ENCODE data around the gene HS2ST1. TPM values are rescaled to one million over a fixed set of nuclear protein-coding genes. Genes with fewer than 3 reads are reported as not detected.

The HS2ST1 gene
- total RNA-seq, 1 experiment from 2014 or later: 35.0 TPM

GRCh38 chr1:86938450-86938849 lies 24.0 kb downstream of the HS2ST1 start:
- H3F3A ChIP-seq (ENCODE audit: insufficient read depth, low read depth): no peaks in the 10 kb centered on the region
- H3K4me2 ChIP-seq: no peak overlapping the region
- no peak for TF ChIP-seq EZH2 (IDR thresholded peaks at IDR 0.05; ENCODE audit: low read depth)
- TF ChIP-seq, protein P1, sequence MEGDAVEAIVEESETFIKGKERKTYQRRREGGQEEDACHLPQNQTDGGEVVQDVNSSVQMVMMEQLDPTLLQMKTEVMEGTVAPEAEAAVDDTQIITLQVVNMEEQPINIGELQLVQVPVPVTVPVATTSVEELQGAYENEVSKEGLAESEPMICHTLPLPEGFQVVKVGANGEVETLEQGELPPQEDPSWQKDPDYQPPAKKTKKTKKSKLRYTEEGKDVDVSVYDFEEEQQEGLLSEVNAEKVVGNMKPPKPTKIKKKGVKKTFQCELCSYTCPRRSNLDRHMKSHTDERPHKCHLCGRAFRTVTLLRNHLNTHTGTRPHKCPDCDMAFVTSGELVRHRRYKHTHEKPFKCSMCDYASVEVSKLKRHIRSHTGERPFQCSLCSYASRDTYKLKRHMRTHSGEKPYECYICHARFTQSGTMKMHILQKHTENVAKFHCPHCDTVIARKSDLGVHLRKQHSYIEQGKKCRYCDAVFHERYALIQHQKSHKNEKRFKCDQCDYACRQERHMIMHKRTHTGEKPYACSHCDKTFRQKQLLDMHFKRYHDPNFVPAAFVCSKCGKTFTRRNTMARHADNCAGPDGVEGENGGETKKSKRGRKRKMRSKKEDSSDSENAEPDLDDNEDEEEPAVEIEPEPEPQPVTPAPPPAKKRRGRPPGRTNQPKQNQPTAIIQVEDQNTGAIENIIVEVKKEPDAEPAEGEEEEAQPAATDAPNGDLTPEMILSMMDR (conservative IDR thresholded peaks at IDR 0.05): no peak
- no peak overlapping the region for H3K4me3 ChIP-seq
- H3K36me3 ChIP-seq (ENCODE audit: low read depth): no peaks in the 10 kb centered on the region
- H3K4me1 ChIP-seq (replicated peaks; ENCODE audit: insufficient read depth): peaks cover 8% of the 10 kb centered on the region; the same call in 1 of the 2 replicates
- POLR2A ChIA-PET (ENCODE audit: unreplicated experiment): interaction anchor here (0.6 kb wide), 1 partner anchor 24 kb away, joined by 3 read pairs; the partner anchor contains the start of genes HS2ST1 and SELENOF
- no peaks in the 10 kb centered on the region for H3K9me3 ChIP-seq (ENCODE audit: insufficient read depth, low read depth)
- no peak overlapping the region for H2AFZ ChIP-seq
- no peak overlapping the region for H3K27ac ChIP-seq
- no peaks in the 10 kb centered on the region for H3K27me3 ChIP-seq (ENCODE audit: insufficient read depth, low read depth)
- no peaks in the 10 kb centered on the region for H3K9me2 ChIP-seq (ENCODE audit: insufficient read depth)
- H4K20me1 ChIP-seq (ENCODE audit: insufficient read depth): no peaks in the 10 kb centered on the region
- CTCF ChIA-PET: no interaction called here
- DNase-seq: no peak
- intact Hi-C loops (cut with micrococcal nuclease; ENCODE audit: unreplicated experiment): no loop called here
- peaks cover 28% of the 10 kb centered on the region for H3K79me2 ChIP-seq (ENCODE audit: low read depth)
- BruUV-seq (replicated peaks): no TSS peak

DNA sequence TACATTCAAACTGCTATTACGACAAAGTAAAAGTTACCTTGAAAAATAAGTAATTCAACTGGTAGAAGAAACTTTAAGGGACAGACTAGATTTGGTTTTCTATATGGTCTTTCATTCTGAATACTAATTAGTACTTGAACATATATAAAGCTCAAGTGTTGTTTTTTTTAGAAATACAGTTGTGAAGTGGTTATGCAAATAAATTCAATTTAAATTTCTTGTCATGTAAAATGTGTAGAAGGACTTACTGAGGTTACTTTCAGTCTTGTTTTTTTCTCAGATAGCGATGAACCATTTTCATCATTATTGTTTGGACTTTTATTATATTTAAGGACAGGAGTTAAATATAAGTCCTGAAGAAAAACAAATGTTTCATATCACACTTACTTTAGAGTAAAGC lies 24.4 kb downstream of the HS2ST1 start:
- H3F3A ChIP-seq (ENCODE audit: insufficient read depth, low read depth): no peaks in the 10 kb centered on the region
- no peaks in the 10 kb centered on the region for H3K9me3 ChIP-seq (ENCODE audit: insufficient read depth, low read depth)
- no peak for DNase-seq
- no peaks in the 10 kb centered on the region for H3K27me3 ChIP-seq (ENCODE audit: insufficient read depth, low read depth)
- H3K36me3 ChIP-seq (ENCODE audit: low read depth): no peaks in the 10 kb centered on the region
- H4K20me1 ChIP-seq (ENCODE audit: insufficient read depth): no peaks in the 10 kb centered on the region
- H3K4me1 ChIP-seq (replicated peaks; ENCODE audit: insufficient read depth): peaks cover 8% of the 10 kb centered on the region; the same call in 1 of the 2 replicates
- no peak overlapping the region for H3K4me3 ChIP-seq
- ChIA-PET POLR2A (ENCODE audit: unreplicated experiment) (no interaction called here), CTCF (no interaction called here)
- BruUV-seq (replicated peaks): no TSS peak
- no peak overlapping the region for H3K4me2 ChIP-seq
- H3K9me2 ChIP-seq (ENCODE audit: insufficient read depth): no peaks in the 10 kb centered on the region
- no peak overlapping the region for H2AFZ ChIP-seq
- no peak overlapping the region for H3K27ac ChIP-seq
- peaks cover 28% of the 10 kb centered on the region for H3K79me2 ChIP-seq (ENCODE audit: low read depth)
- intact Hi-C loops (cut with micrococcal nuclease; ENCODE audit: unreplicated experiment): no loop called here
- no peak for TF ChIP-seq EZH2 (IDR thresholded peaks at IDR 0.05; ENCODE audit: low read depth)
- TF ChIP-seq, protein P1 (conservative IDR thresholded peaks at IDR 0.05): no peak

DNA sequence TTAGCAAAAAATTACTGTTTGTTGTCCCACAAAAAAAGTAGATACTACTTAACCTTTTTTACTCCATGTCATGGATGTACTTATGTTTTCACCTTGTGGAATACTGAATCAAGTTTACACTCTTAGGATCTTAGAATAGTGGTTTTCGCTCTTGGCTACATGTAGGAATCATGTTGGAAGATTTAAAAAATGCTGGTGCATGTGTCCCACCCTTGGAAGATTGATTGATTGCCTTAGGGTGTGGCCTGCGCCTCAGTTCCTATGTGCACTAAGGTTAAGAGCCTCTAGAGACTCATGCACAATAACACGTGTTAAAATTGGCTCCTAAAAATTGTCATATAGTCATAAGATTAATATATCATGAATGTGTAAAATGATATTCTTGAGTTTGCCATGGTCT lies 25.0 kb downstream of the HS2ST1 start:
- no peaks in the 10 kb centered on the region for H3K9me3 ChIP-seq (ENCODE audit: insufficient read depth, low read depth)
- H3K27me3 ChIP-seq (ENCODE audit: insufficient read depth, low read depth): no peaks in the 10 kb centered on the region
- H3F3A ChIP-seq (ENCODE audit: insufficient read depth, low read depth): no peaks in the 10 kb centered on the region
- H3K4me3 ChIP-seq: no peak overlapping the region
- intact Hi-C loops (cut with micrococcal nuclease; ENCODE audit: unreplicated experiment): no loop called here
- no peaks in the 10 kb centered on the region for H3K9me2 ChIP-seq (ENCODE audit: insufficient read depth)
- H4K20me1 ChIP-seq (ENCODE audit: insufficient read depth): no peaks in the 10 kb centered on the region
- DNase-seq: no peak
- no peak for TF ChIP-seq EZH2 (IDR thresholded peaks at IDR 0.05; ENCODE audit: low read depth)
- TF ChIP-seq, protein P1 (conservative IDR thresholded peaks at IDR 0.05): no peak
- no peak overlapping the region for H2AFZ ChIP-seq
- POLR2A ChIA-PET (ENCODE audit: unreplicated experiment): no interaction called here
- H3K27ac ChIP-seq: no peak overlapping the region
- CTCF ChIA-PET: no interaction called here
- H3K36me3 ChIP-seq (ENCODE audit: low read depth): no peaks in the 10 kb centered on the region
- no TSS peak for BruUV-seq (replicated peaks)
- H3K79me2 ChIP-seq (ENCODE audit: low read depth): peaks cover 28% of the 10 kb centered on the region
- no peak overlapping the region for H3K4me2 ChIP-seq
- H3K4me1 ChIP-seq (replicated peaks; ENCODE audit: insufficient read depth): peaks cover 8% of the 10 kb centered on the region; the same call in 1 of the 2 replicates

Measured in PC-9 (cell line).